Muscle layer of colon (tissue), 2 donors: ENCODE results near the gene CCDC178.

ENCODE experiments used
- H3K27ac ChIP-seq: one replicate; pipeline ENCODE4 v1.7.0; 2013; ENCODE audit warnings: low read depth, mild to moderate bottlenecking, low read length, moderate library complexity
- H3K27me3 ChIP-seq, 2 donors: one replicate each; pipeline ENCODE4 v1.7.0; 2013; ENCODE audit warnings: low read length in 2 of 2, mild to moderate bottlenecking in 2 of 2; ENCODE audit not compliant: insufficient read depth in 2 of 2, control insufficient read depth in 1 of 2
- H3K36me3 ChIP-seq: one replicate; pipeline ENCODE4 v1.7.0; 2013; ENCODE audit warnings: mild to moderate bottlenecking, low read length; ENCODE audit not compliant: insufficient read depth
- H3K4me1 ChIP-seq: one replicate; pipeline ENCODE4 v1.7.0; 2013; ENCODE audit warnings: mild to moderate bottlenecking, low read length; ENCODE audit not compliant: insufficient read depth
- H3K4me3 ChIP-seq, 2 donors: one replicate each; pipeline ENCODE4 v1.7.0; 2013; ENCODE audit warnings: low read length in 2 of 2, low read depth in 1 of 2, mild to moderate bottlenecking in 1 of 2, moderate library complexity in 1 of 2
- H3K9ac ChIP-seq: one replicate; pipeline ENCODE4 v1.7.0; 2013; ENCODE audit warnings: low read length
- H3K9me3 ChIP-seq: one replicate; pipeline ENCODE4 v1.7.0; 2013; ENCODE audit warnings: mild to moderate bottlenecking, low read length
- donor health status: abdominal sarcoma.
- donor health status: Adenocarcinoma of cecum.

Gene CCDC178

GRCh38 chr18:32908424-32908805, 532.1 kb downstream of the CCDC178 start:
- no peak overlapping the region for H3K9ac ChIP-seq
- no peaks in the 10 kb centered on the region for H3K27me3 ChIP-seq
- no peaks in the 10 kb centered on the region for H3K36me3 ChIP-seq
- H3K9me3 ChIP-seq = no peaks in the 10 kb centered on the region
- H3K27ac ChIP-seq = no peak overlapping the region
- no peaks in the 10 kb centered on the region for H3K4me1 ChIP-seq
- H3K4me3 ChIP-seq = no peak overlapping the region

- Histone ChIP-seq H3K27me3 (no peaks in the 10 kb centered on the region), H3K9me3 (no peaks in the 10 kb centered on the region), H3K36me3 (no peaks in the 10 kb centered on the region), H3K4me3 (no peak overlapping the region), H3K9ac (no peak overlapping the region), H3K4me1 (no peaks in the 10 kb centered on the region), H3K27ac (no peak overlapping the region)
Observed at GRCh38 chr18:32907648-32908423, 532.7 kb downstream of the CCDC178 start.

- H3K36me3 ChIP-seq = no peaks in the 10 kb centered on the region
- no peak overlapping the region for H3K9ac ChIP-seq
- H3K27me3 ChIP-seq = no peaks in the 10 kb centered on the region
- H3K4me1 ChIP-seq = no peaks in the 10 kb centered on the region
- no peaks in the 10 kb centered on the region for H3K9me3 ChIP-seq
- no peak overlapping the region for H3K4me3 ChIP-seq
- H3K27ac ChIP-seq = no peak overlapping the region
Observed at GRCh38 chr18:32907311-32907585, 533.3 kb downstream of the CCDC178 start.

GRCh38 chr18:32906506-32907310, 533.8 kb downstream of the CCDC178 start:
- Histone ChIP-seq H3K27ac (no peak overlapping the region), H3K27me3 (no peaks in the 10 kb centered on the region), H3K9me3 (no peaks in the 10 kb centered on the region), H3K4me1 (no peaks in the 10 kb centered on the region), H3K36me3 (no peaks in the 10 kb centered on the region), H3K4me3 (no peak overlapping the region), H3K9ac (no peak overlapping the region)

- no peak overlapping the region for H3K27ac ChIP-seq
- H3K4me1 ChIP-seq = no peaks in the 10 kb centered on the region
- H3K4me3 ChIP-seq = no peak overlapping the region
- no peak overlapping the region for H3K9ac ChIP-seq
- no peaks in the 10 kb centered on the region for H3K36me3 ChIP-seq
- H3K27me3 ChIP-seq = no peaks in the 10 kb centered on the region
- H3K9me3 ChIP-seq = no peaks in the 10 kb centered on the region
Observed at GRCh38 chr18:32905651-32906050, 534.9 kb downstream of the CCDC178 start.

- no peak overlapping the region for H3K9ac ChIP-seq
- H3K27ac ChIP-seq = no peak overlapping the region
- H3K9me3 ChIP-seq = no peaks in the 10 kb centered on the region
- no peaks in the 10 kb centered on the region for H3K36me3 ChIP-seq
- H3K27me3 ChIP-seq = no peaks in the 10 kb centered on the region
- no peak overlapping the region for H3K4me3 ChIP-seq
- H3K4me1 ChIP-seq = no peaks in the 10 kb centered on the region
Observed at GRCh38 chr18:32902568-32903330, 537.8 kb downstream of the CCDC178 start.

- H3K27ac ChIP-seq = no peak overlapping the region
- H3K9me3 ChIP-seq = no peaks in the 10 kb centered on the region
- no peak overlapping the region for H3K9ac ChIP-seq
- no peaks in the 10 kb centered on the region for H3K4me1 ChIP-seq
- H3K4me3 ChIP-seq = no peak overlapping the region
- no peaks in the 10 kb centered on the region for H3K27me3 ChIP-seq
- no peaks in the 10 kb centered on the region for H3K36me3 ChIP-seq
Observed at GRCh38 chr18:32899819-32900218, 540.7 kb downstream of the CCDC178 start.

- Histone ChIP-seq H3K9ac (no peak overlapping the region), H3K36me3 (no peaks in the 10 kb centered on the region), H3K27me3 (no peaks in the 10 kb centered on the region), H3K4me1 (no peaks in the 10 kb centered on the region), H3K4me3 (no peak overlapping the region), H3K9me3 (no peaks in the 10 kb centered on the region), H3K27ac (no peak overlapping the region)
Observed at GRCh38 chr18:32896776-32897547, 543.6 kb downstream of the CCDC178 start.

- H3K9ac ChIP-seq = no peak overlapping the region
- no peaks in the 10 kb centered on the region for H3K27me3 ChIP-seq
- H3K27ac ChIP-seq = no peak overlapping the region
- no peak overlapping the region for H3K4me3 ChIP-seq
- H3K4me1 ChIP-seq = no peaks in the 10 kb centered on the region
- H3K9me3 ChIP-seq = no peaks in the 10 kb centered on the region
- no peaks in the 10 kb centered on the region for H3K36me3 ChIP-seq
Observed at GRCh38 chr18:32893915-32894314, 546.6 kb downstream of the CCDC178 start.

GRCh38 chr18:32891797-32892196, 548.7 kb downstream of the CCDC178 start:
- Histone ChIP-seq H3K36me3 (no peaks in the 10 kb centered on the region), H3K9me3 (no peaks in the 10 kb centered on the region), H3K27ac (no peak overlapping the region), H3K4me3 (no peak overlapping the region), H3K4me1 (no peaks in the 10 kb centered on the region), H3K9ac (no peak overlapping the region), H3K27me3 (no peaks in the 10 kb centered on the region)

GRCh38 chr18:32891130-32891529, 549.4 kb downstream of the CCDC178 start:
- no peaks in the 10 kb centered on the region for H3K36me3 ChIP-seq
- no peaks in the 10 kb centered on the region for H3K9me3 ChIP-seq
- H3K4me3 ChIP-seq = no peak overlapping the region
- H3K9ac ChIP-seq = no peak overlapping the region
- no peak overlapping the region for H3K27ac ChIP-seq
- H3K4me1 ChIP-seq = no peaks in the 10 kb centered on the region
- no peaks in the 10 kb centered on the region for H3K27me3 ChIP-seq
